HL-60 (cell line): Measurements from ENCODE around the gene EYA4.
"Not testable (repeated sequence)": the region's sequence is repeated elsewhere in the genome, so short reads cannot be mapped to it uniquely, and the experiment has no call there.

Experiments
- DNase-seq, 2 experiments: peaks; one replicate each; pipeline ENCODE4 v3.0.0-alpha.2; 2010 to 2020; ENCODE audit warnings: low read depth in 1 of 2, low spot score in 1 of 2
- H3K27ac ChIP-seq: fragments of 250-450 bp; sonication (Bioruptor Pico); replicated peaks from 2 replicates; pipeline ENCODE4 v1.5.1; 2020; ENCODE audit warnings: mild to moderate bottlenecking, moderate library complexity
- H3K27me3 ChIP-seq: fragments of 250-450 bp; sonication (Bioruptor Pico); 2 replicates; pipeline ENCODE4 v1.5.1; 2021; ENCODE audit warnings: mild to moderate bottlenecking, moderate library complexity; ENCODE audit not compliant: insufficient read depth, poor library complexity, severe bottlenecking
- H3K4me3 ChIP-seq: replicated peaks from 2 replicates; pipeline ENCODE4 v1.5.1; 2011; ENCODE audit warnings: mild to moderate bottlenecking, control low read depth, low read length; ENCODE audit not compliant: insufficient read depth
- GABPA ChIP-seq: IDR thresholded peaks from 2 replicates; pipeline ENCODE4 v1.6.1; 2012; ENCODE audit warnings: low read depth
- POLR2AphosphoS5 ChIP-seq: IDR thresholded peaks from 2 replicates; pipeline ENCODE4 v1.6.1; 2012; ENCODE audit warnings: low read depth
- REST ChIP-seq: IDR thresholded peaks from 2 replicates; pipeline ENCODE4 v1.6.1; 2012; ENCODE audit warnings: low read depth; ENCODE audit not compliant: insufficient replicate concordance
- SPI1 ChIP-seq: IDR thresholded peaks from 2 replicates; pipeline ENCODE4 v1.6.1; 2012; ENCODE audit warnings: low read depth, mild to moderate bottlenecking, borderline replicate concordance
- TF ChIP-seq, protein P1 (sequence below): IDR thresholded peaks from one replicate; pipeline ENCODE4 v1.5.1; 2011; ENCODE audit warnings: low read length, control low read depth, inconsistent platforms; ENCODE audit not compliant: insufficient read depth

The EYA4 gene

GRCh38 chr6:133393891-133394290 lies 152.7 kb downstream of the EYA4 start:
- H3K27ac ChIP-seq = no peak overlapping the region
- no peak overlapping the region for H3K4me3 ChIP-seq
- DNase-seq = no peak
- TF ChIP-seq REST (no peak), GABPA (no peak), SPI1 (no peak), POLR2AphosphoS5 (no peak)
- TF ChIP-seq, protein P1, sequence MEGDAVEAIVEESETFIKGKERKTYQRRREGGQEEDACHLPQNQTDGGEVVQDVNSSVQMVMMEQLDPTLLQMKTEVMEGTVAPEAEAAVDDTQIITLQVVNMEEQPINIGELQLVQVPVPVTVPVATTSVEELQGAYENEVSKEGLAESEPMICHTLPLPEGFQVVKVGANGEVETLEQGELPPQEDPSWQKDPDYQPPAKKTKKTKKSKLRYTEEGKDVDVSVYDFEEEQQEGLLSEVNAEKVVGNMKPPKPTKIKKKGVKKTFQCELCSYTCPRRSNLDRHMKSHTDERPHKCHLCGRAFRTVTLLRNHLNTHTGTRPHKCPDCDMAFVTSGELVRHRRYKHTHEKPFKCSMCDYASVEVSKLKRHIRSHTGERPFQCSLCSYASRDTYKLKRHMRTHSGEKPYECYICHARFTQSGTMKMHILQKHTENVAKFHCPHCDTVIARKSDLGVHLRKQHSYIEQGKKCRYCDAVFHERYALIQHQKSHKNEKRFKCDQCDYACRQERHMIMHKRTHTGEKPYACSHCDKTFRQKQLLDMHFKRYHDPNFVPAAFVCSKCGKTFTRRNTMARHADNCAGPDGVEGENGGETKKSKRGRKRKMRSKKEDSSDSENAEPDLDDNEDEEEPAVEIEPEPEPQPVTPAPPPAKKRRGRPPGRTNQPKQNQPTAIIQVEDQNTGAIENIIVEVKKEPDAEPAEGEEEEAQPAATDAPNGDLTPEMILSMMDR = no peak
- no peaks in the 10 kb centered on the region for H3K27me3 ChIP-seq

DNA sequence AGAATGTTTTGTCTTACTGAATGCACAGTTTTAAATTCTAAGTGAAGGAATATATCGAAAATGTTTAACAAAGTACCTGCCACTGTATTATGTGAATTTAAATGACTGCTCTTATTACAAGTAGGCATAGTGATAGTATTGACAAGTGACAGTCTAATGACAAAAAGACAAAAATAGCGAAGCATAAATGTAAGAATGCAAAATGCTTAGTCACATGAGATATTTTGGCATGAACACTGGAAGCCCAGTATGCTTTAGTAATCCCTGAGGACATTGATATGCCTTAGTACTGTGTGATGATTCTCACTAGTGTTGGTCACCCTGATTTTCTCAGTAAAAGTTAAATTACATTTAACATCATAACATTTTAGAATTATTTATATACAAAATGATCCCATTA lies 153.5 kb downstream of the EYA4 start:
- no peak overlapping the region for H3K4me3 ChIP-seq
- H3K27ac ChIP-seq = no peak overlapping the region
- H3K27me3 ChIP-seq = no peaks in the 10 kb centered on the region
- DNase-seq = no peak
- TF ChIP-seq SPI1 = no peak
- TF ChIP-seq, protein P1 = no peak

GRCh38 chr6:133396233-133396983 lies 155.3 kb downstream of the EYA4 start:
- Histone ChIP-seq H3K27me3 (no peaks in the 10 kb centered on the region), H3K4me3 (no peak overlapping the region), H3K27ac (no peak overlapping the region)
- DNase-seq = no peak
- TF ChIP-seq REST (no peak), POLR2AphosphoS5 (no peak), GABPA (no peak)
- TF ChIP-seq, protein P1 = no peak

DNA sequence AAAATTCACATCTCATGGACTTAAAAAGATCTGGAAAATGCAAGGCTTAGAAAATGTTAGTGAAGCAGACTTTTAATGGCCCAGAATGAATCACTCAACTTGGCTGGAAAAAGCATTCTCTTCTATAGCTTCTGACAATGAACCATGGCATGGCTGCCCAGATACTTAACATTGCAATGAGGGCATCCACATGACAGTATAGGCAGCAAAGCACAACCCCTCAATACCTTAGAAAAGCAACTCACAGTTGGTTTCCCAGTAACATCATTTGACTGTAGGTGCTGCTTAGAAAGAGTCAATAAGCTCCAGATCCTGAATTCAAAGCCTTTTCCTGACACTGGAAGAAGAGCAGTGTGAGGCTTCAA lies 155.8 kb downstream of the EYA4 start:
- no peak for DNase-seq
- TF ChIP-seq GABPA = no peak
- Histone ChIP-seq H3K27me3 (no peaks in the 10 kb centered on the region), H3K27ac (no peak overlapping the region), H3K4me3 (no peak overlapping the region)

- not testable (repeated sequence) for DNase-seq, H3K27ac ChIP-seq
Observed at GRCh38 chr6:133397601-133398000, 156.4 kb downstream of the EYA4 start.

More at GRCh38 chr6:133397601-133398000, 156.4 kb downstream of the EYA4 start:
- not testable (repeated sequence) for H3K27me3 ChIP-seq, H3K4me3 ChIP-seq
